ENCODE measurements around the gene LRRC3C.

Gene LRRC3C

GRCh38 chr17:39933912-39934311 lies 6.4 kb downstream of the LRRC3C start:
- no peak for TF ChIP-seq TAF1 (IDR thresholded peaks at IDR 0.05; ENCODE audit: borderline replicate concordance, insufficient read depth, low read length)
- no peak for TF ChIP-seq FOXP2 (optimal IDR thresholded peaks at IDR 0.05; ENCODE audit: borderline replicate concordance, extremely low read depth, extremely low read length, insufficient read depth)
- no peak for TF ChIP-seq POLR2AphosphoS5 (IDR thresholded peaks at IDR 0.05; ENCODE audit: low read depth, low read length)
- no peak for TF ChIP-seq REST (IDR thresholded peaks at IDR 0.05; ENCODE audit: insufficient read depth in 1 of 2, low read depth in 2 of 2, low read length in 2 of 2)
- TF ChIP-seq SIN3A (IDR thresholded peaks at IDR 0.05; ENCODE audit: borderline replicate concordance, insufficient read depth, low read length): no peak

GRCh38 chr17:39934324-39934723 lies 6.8 kb downstream of the LRRC3C start:
- no peak for TF ChIP-seq REST (IDR thresholded peaks at IDR 0.05; ENCODE audit: insufficient read depth in 1 of 2, low read depth in 2 of 2, low read length in 2 of 2)
- TF ChIP-seq FOXP2 (optimal IDR thresholded peaks at IDR 0.05; ENCODE audit: borderline replicate concordance, extremely low read depth, extremely low read length, insufficient read depth): no peak
- TF ChIP-seq POLR2AphosphoS5 (IDR thresholded peaks at IDR 0.05; ENCODE audit: low read depth, low read length): no peak
- TF ChIP-seq TAF1 (IDR thresholded peaks at IDR 0.05; ENCODE audit: borderline replicate concordance, insufficient read depth, low read length): no peak
- no peak for TF ChIP-seq SIN3A (IDR thresholded peaks at IDR 0.05; ENCODE audit: borderline replicate concordance, insufficient read depth, low read length)

GRCh38 chr17:39935909-39936308 lies 8.4 kb downstream of the LRRC3C start:
- TF ChIP-seq TAF1 (IDR thresholded peaks at IDR 0.05; ENCODE audit: borderline replicate concordance, insufficient read depth, low read length) (no peak), POLR2AphosphoS5 (IDR thresholded peaks at IDR 0.05; ENCODE audit: low read depth, low read length) (no peak), FOXP2 (optimal IDR thresholded peaks at IDR 0.05; ENCODE audit: borderline replicate concordance, extremely low read depth, extremely low read length, insufficient read depth) (no peak), REST (IDR thresholded peaks at IDR 0.05; ENCODE audit: insufficient read depth in 1 of 2, low read depth in 2 of 2, low read length in 2 of 2) (no peak), SIN3A (IDR thresholded peaks at IDR 0.05; ENCODE audit: borderline replicate concordance, insufficient read depth, low read length) (no peak)

GRCh38 chr17:39937447-39937846 lies 9.9 kb downstream of the LRRC3C start:
- TF ChIP-seq TAF1 (IDR thresholded peaks at IDR 0.05; ENCODE audit: borderline replicate concordance, insufficient read depth, low read length): no peak
- TF ChIP-seq REST (IDR thresholded peaks at IDR 0.05; ENCODE audit: insufficient read depth in 1 of 2, low read depth in 2 of 2, low read length in 2 of 2): no peak
- no peak for TF ChIP-seq SIN3A (IDR thresholded peaks at IDR 0.05; ENCODE audit: borderline replicate concordance, insufficient read depth, low read length)
- no peak for TF ChIP-seq FOXP2 (optimal IDR thresholded peaks at IDR 0.05; ENCODE audit: borderline replicate concordance, extremely low read depth, extremely low read length, insufficient read depth)
- TF ChIP-seq POLR2AphosphoS5 (IDR thresholded peaks at IDR 0.05; ENCODE audit: low read depth, low read length): no peak

Measured in PFSK-1 (cell line).